IPS DF 4.7 (cell line): Measurements from ENCODE around the gene CTXN2.

Source experiments
- DNase-seq: peaks from one replicate; pipeline ENCODE4 v3.0.0-alpha.2; 2013; ENCODE audit warnings: low spot score; ENCODE audit errors: extremely low read depth

Gene CTXN2

DNA sequence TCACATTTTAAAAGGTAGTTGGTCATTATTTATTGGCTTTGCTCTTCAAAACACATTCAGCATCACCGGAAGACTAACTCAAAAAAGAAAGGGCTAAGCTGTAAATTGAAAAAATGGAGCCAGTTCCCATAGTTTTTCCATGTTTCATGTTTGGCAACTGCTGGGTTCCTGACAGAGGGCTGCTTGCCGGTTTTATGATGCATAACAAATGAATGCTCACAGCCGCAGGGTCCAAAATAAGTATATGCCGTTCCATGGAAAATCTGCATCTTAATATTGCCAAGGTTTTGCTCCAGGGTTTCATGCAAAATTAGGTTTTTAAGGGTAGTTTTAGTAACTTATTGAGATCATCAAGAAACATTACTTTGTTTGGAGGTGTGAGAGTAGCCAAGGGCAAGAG lies 30.4 kb downstream of the CTXN2 start:
- no peak for DNase-seq

GRCh38 chr15:48222627-48223026 lies 31.2 kb downstream of the CTXN2 start:
- DNase-seq: no peak

DNA sequence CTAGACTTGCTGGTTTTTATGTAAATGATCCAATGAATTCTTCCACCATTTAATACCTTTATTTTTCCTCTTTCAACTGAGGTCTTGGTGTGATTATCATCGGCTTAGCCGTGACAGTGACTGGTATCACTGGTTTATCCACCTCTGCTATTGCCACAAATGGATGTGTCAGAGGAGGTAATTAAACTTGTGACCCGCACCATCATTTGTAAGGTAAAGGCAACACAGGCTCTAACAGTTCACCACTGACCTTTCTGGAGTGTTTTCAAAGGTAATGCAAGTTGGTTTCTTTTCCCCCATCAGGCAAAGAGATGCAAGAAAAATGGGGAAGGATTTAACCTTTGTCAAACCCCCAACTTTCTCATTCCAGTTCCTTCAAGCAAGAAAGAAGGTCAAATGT lies 34.3 kb downstream of the CTXN2 start:
- no peak for DNase-seq

- DNase-seq: no peak
These were observed 39.0 kb downstream of the CTXN2 start for GRCh38 chr15:48230498-48230897.

- no peak for DNase-seq
These were observed 41.8 kb downstream of the CTXN2 start for GRCh38 chr15:48233246-48233645.

DNA sequence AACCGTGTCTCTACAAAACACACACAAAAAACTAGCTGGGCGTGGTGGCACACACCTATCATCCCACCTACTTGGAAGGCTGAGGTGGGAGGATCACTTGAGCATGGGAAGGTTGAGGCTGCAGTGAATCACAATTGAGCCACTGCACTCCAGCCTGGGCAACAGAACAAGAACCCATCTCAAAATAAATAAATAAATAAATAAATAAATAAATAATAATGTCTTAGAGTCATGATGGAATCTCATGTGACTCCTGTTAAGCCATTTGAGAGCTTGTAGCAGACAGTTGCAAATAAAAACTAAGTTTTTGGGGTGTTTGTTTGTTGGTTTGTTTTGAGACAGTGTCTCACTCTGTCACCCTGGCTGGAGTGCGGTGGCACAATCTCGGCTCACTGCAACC lies 47.9 kb downstream of the CTXN2 start:
- DNase-seq: no peak

GRCh38 chr15:48242015-48242414 lies 50.5 kb downstream of the CTXN2 start:
- DNase-seq: no peak

DNA sequence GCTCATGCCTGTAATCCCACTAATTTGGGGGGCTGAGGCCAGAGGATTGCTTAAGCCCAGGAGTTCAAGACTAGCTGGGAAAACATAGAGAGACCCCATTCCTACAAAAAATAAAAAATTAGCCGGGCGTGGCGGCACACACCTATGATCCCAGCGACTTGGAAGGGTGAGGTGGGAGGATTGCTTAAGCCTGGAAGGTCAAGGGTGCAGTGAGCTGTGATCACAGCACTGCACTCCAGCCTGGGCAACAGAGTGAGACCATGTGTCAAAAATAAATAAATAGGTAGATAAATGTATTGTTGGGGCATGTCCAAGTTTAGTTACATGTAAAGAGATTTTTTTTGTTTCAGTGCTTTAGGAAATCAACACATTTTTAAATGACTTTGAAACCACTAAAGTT lies 51.1 kb downstream of the CTXN2 start:
- DNase-seq: no peak

GRCh38 chr15:48244921-48245320 lies 53.5 kb downstream of the CTXN2 start:
- DNase-seq: no peak

DNA sequence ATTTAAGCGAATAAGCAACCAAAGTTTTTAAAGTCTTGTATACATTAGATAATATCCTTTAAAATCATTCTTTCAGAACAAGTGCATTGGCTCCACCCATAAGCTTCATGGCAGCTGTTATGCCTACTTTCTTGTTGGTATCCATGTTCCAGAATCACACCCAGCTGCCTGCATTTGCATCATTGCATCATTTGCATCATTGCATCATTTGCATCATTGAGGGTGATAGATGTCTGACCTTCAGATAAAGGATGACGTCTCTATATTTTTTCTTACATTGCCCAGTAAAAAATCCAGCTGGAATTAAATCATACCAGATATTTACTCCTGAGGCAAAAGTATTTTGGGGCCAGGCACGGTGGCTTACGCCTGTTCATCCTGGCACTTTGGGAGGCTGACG lies 56.9 kb downstream of the CTXN2 start:
- no peak for DNase-seq

GRCh38 chr15:48250640-48251076 lies 59.2 kb downstream of the CTXN2 start:
- peak; percentile 60 for DNase-seq

DNA sequence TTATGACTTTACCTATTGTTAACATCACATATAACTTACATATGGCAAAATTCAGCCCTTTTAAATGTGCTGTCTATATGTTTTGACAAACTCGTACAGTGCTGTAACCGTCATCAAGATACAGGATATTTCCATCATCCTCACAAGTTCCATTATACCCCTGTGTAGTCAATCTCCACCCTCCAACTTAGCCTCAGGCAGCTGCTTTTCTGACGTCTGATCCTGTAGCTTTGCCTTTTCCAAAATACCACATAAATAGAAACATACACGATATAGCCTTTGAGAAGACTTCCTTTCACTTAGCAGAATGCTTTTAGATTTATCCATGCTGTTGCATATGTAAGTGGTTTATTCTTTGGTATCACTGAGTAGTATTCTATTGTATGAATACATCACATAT lies 61.7 kb downstream of the CTXN2 start:
- no peak for DNase-seq
